SK-N-MC (cell line): Measurements from ENCODE around the gene RNF13.
"Not testable (repeated sequence)": the region's sequence is repeated elsewhere in the genome, so short reads cannot be mapped to it uniquely, and the experiment has no call there.

ENCODE experiments used
- DNase-seq: peaks from one replicate; pipeline ENCODE4 v3.0.0-alpha.2; 2011; ENCODE audit warnings: low read depth, low spot score
- H3K27ac ChIP-seq: fragments of 200-600 bp; sonication (generic); 2 replicates; pipeline ENCODE4 v1.5.1; 2016; ENCODE audit warnings: mixed run types
- H3K36me3 ChIP-seq: fragments of 200-600 bp; sonication (generic); 2 replicates; pipeline ENCODE4 v1.6.1; 2017; ENCODE audit warnings: antibody characterized with exemption, low read length, mixed read lengths; ENCODE audit not compliant: insufficient read depth
- H3K4me3 ChIP-seq: fragments of 200-600 bp; sonication (generic); 2 replicates; pipeline ENCODE4 v1.5.1; 2016
- H3K9ac ChIP-seq: fragments of 200-600 bp; sonication (generic); 2 replicates; pipeline ENCODE4 v1.8.0; 2017; ENCODE audit warnings: mixed run types, mixed read lengths; ENCODE audit not compliant: insufficient read length
- H3K9me3 ChIP-seq: fragments of 200-600 bp; sonication (generic); 2 replicates; pipeline ENCODE4 v1.6.1; 2017; ENCODE audit warnings: low read depth, mild to moderate bottlenecking, antibody characterized with exemption, low read length, moderate library complexity, mixed read lengths
- EZH2 ChIP-seq: fragments of 200-600 bp; sonication (generic); IDR thresholded peaks from one replicate; pipeline ENCODE4 v1.6.1; 2017; ENCODE audit warnings: antibody characterized with exemption
- FOXP2 ChIP-seq: optimal IDR thresholded peaks from 2 replicates; pipeline ENCODE3; 2011; ENCODE audit warnings: mild to moderate bottlenecking, moderate library complexity; ENCODE audit not compliant: insufficient read depth; ENCODE audit errors: extremely low read length, control extremely low read depth
- POLR2AphosphoS5 ChIP-seq: IDR thresholded peaks from 2 replicates; pipeline ENCODE4 v1.6.1; 2012; ENCODE audit warnings: mild to moderate bottlenecking, low read depth, low read length, borderline replicate concordance

The RNF13 gene

GRCh38 chr3:149860881-149861280 lies 47.9 kb downstream of the RNF13 start:
- Histone ChIP-seq H3K9ac (no peak overlapping the region), H3K9me3 (peaks cover 5% of the 10 kb centered on the region; the same call in 1 of the 2 replicates), H3K4me3 (no peak overlapping the region), H3K36me3 (peaks cover 31% of the 10 kb centered on the region), H3K27ac (no peak overlapping the region)
- peak; percentile 96 for DNase-seq
- TF ChIP-seq POLR2AphosphoS5 (peak; percentile 82), EZH2 (no peak), FOXP2 (no peak)

- Histone ChIP-seq H3K4me3 (no peak overlapping the region), H3K27ac (no peak overlapping the region), H3K9me3 (no peaks in the 10 kb centered on the region; the same call in 1 of the 2 replicates), H3K36me3 (peaks cover 18% of the 10 kb centered on the region), H3K9ac (no peak overlapping the region)
- TF ChIP-seq FOXP2 (no peak), EZH2 (no peak), POLR2AphosphoS5 (no peak)
- no peak for DNase-seq
Observed at GRCh38 chr3:149867563-149867962, 54.5 kb downstream of the RNF13 start.

GRCh38 chr3:149871855-149872254 lies 58.8 kb downstream of the RNF13 start:
- no peak for DNase-seq
- Histone ChIP-seq H3K9me3 (no peaks in the 10 kb centered on the region; the same call in 1 of the 2 replicates), H3K27ac (no peak overlapping the region), H3K9ac (no peak overlapping the region), H3K4me3 (no peak overlapping the region), H3K36me3 (peaks cover 7% of the 10 kb centered on the region; the same call in 1 of the 2 replicates)
- no peak for TF ChIP-seq POLR2AphosphoS5
- no peak for TF ChIP-seq EZH2
- no peak for TF ChIP-seq FOXP2

- Histone ChIP-seq H3K27ac (no peak overlapping the region), H3K9ac (no peak overlapping the region), H3K36me3 (peaks cover 7% of the 10 kb centered on the region; the same call in 1 of the 2 replicates), H3K9me3 (no peaks in the 10 kb centered on the region; the same call in 1 of the 2 replicates), H3K4me3 (no peak overlapping the region)
- DNase-seq: no peak
- no peak for TF ChIP-seq EZH2
- TF ChIP-seq FOXP2: no peak
- no peak for TF ChIP-seq POLR2AphosphoS5
Observed at GRCh38 chr3:149872589-149872988, 59.6 kb downstream of the RNF13 start.

- peaks cover 1% of the 10 kb centered on the region; the same call in 1 of the 2 replicates for H3K36me3 ChIP-seq
- TF ChIP-seq POLR2AphosphoS5 (no peak), EZH2 (no peak), FOXP2 (no peak)
- H3K4me3 ChIP-seq: no peak overlapping the region
- no peak overlapping the region for H3K27ac ChIP-seq
- no peaks in the 10 kb centered on the region for H3K9me3 ChIP-seq
- no peak overlapping the region for H3K9ac ChIP-seq
- no peak for DNase-seq
Observed at GRCh38 chr3:149877668-149878067, 64.7 kb downstream of the RNF13 start.

GRCh38 chr3:149879872-149880271 lies 66.9 kb downstream of the RNF13 start:
- Histone ChIP-seq H3K27ac (no peak overlapping the region), H3K4me3 (no peak overlapping the region), H3K9me3 (no peaks in the 10 kb centered on the region), H3K36me3 (peaks cover 3% of the 10 kb centered on the region; the same call in 1 of the 2 replicates), H3K9ac (no peak overlapping the region)
- TF ChIP-seq EZH2: no peak
- TF ChIP-seq POLR2AphosphoS5: no peak
- no peak for TF ChIP-seq FOXP2
- peak; percentile 71 for DNase-seq

GRCh38 chr3:149881879-149882278 lies 68.9 kb downstream of the RNF13 start:
- Histone ChIP-seq H3K9me3 (no peaks in the 10 kb centered on the region), H3K4me3 (no peak overlapping the region), H3K36me3 (peaks cover 3% of the 10 kb centered on the region; the same call in 1 of the 2 replicates), H3K9ac (no peak overlapping the region), H3K27ac (no peak overlapping the region)
- no peak for TF ChIP-seq FOXP2
- TF ChIP-seq POLR2AphosphoS5: no peak
- no peak for TF ChIP-seq EZH2
- no peak for DNase-seq

- Histone ChIP-seq H3K36me3 (peaks cover 3% of the 10 kb centered on the region; the same call in 1 of the 2 replicates), H3K9ac (no peak overlapping the region), H3K9me3 (no peaks in the 10 kb centered on the region), H3K4me3 (no peak overlapping the region), H3K27ac (no peak overlapping the region)
- TF ChIP-seq EZH2 (no peak), POLR2AphosphoS5 (no peak), FOXP2 (no peak)
- DNase-seq: no peak
Observed at GRCh38 chr3:149883134-149883533, 70.1 kb downstream of the RNF13 start.

GRCh38 chr3:149883860-149884259 lies 70.8 kb downstream of the RNF13 start:
- H3K36me3 ChIP-seq, H3K9me3 ChIP-seq, H3K9ac ChIP-seq, DNase-seq, H3K4me3 ChIP-seq, H3K27ac ChIP-seq: not testable (repeated sequence)

GRCh38 chr3:149884848-149885247 lies 71.8 kb downstream of the RNF13 start:
- H3K4me3 ChIP-seq, H3K36me3 ChIP-seq, H3K9ac ChIP-seq: not testable (repeated sequence)

More at GRCh38 chr3:149884848-149885247, 71.8 kb downstream of the RNF13 start:
- H3K27ac ChIP-seq, H3K9me3 ChIP-seq, DNase-seq: not testable (repeated sequence)
